GM21576 (cell line): Measurements from ENCODE around the gene VPS16.

Experiments
- ATAC-seq: cut with Tn5 transposase; IDR thresholded peaks from one replicate; pipeline ENCODE4 v1.9.1; 2021; ENCODE audit warnings: mild to moderate bottlenecking, moderate library complexity; ENCODE audit not compliant: unreplicated experiment

The VPS16 gene

DNA sequence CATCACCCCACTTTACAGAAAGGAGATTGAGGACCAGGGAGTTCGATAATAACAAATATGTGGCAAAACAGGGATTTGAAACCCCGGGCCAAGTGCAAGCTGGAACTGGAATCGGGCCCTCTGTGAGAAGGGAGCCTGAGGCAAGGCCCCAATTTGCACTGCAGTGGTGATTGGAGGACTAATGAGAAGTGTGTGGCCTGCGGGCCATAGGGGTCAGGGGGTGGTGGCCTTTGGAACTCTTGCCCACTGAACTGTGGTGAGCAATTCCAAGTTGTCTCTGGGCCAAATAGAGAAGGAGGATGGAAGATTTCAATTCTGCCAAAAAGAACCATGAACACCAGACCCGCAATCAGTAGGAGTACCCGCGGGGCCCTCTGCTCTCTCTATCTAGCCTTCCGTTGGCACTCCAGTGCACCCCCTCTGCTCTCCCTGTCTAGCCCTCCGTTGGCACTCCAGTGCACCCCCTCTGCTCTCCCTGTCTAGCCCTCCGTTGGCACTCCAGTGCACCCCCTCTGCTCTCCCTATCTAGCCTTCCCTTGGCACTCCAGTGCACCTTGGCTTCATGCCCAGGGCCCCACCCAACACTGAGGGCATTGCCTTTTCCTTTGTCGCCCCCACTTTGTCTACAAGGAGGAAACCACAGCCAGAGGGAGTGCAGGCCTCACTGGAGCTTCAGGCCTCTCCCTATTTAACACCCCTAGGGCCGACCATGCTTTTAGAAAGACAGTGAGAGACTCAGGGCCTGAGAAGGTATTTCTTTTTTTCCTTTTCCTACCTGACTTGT lies 26.7 kb downstream of the VPS16 start:
- ATAC-seq: no peak

DNA sequence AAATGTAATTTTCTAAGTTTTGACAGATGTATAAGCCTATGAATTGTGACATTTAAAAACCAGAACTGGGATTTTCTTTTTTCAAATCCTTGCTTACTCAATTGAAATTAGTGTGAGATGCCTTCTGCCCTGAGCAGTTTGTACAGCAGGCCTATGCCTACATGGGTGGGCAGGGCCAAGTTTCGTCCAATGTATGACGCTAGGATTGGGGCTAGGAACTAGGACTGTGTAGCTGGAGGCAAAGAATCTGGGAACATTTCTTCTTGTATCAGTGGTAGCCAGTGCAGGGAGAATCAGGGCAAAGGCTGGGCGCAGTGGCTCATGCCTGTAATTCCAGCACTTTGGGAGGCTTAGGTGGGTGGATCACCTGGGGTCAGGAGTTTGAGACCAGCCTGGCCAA lies 28.8 kb downstream of the VPS16 start:
- ATAC-seq: no peak

DNA sequence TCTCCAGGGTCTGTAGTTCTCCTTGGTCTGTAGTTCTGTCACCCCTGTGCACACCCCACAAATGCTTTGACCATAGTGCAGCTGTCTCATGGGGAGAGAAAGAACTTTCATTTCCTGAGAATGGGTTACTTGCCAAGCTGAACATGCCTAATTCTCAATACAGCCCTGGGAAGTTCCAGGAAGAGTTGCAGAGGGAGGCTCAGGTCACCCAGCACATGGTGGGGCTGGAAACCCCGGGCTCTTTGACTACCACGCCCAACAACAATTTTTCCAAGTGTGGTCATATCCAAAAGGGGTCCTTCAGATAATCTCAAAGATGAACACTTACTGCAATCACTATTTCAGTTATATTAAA lies 30.5 kb downstream of the VPS16 start:
- no peak for ATAC-seq

DNA sequence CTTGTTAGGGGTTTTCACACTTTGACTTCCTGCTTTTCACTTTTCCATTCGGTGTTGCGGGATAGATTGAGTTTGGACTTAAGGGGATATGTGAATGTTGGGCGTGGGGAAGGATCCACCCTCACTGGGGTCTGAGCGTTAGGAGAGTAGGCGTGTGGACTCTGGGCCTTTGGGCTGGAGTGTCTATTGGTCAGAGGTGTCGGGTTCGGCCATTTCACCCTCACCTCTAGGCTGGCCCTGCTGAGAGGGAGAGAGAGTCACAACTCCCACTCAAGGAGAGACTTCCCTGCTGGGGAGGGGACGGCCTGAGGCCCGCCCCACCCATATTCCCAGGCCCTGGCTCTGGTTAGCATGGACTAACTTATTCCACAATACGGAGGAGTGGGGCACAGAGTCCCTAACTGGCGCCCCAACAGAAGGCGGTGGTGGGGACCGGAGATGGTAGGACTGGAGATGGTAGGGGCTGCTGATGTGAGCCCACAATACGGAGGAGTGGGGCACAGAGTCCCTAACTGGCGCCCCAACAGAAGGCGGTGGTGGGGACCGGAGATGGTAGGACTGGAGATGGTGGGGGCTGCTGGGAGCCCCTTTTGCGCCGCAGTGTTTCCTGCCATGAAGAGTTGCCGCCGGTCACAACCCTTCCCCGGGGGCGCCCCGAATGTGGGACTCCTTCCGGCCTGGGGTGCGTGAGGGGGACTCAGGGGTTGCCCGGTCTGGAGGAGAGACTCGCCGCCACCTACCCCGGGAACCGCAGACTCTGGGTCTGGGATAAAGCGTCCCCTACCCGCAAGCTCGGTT lies 31.3 kb downstream of the VPS16 start:
- no peak for ATAC-seq

DNA sequence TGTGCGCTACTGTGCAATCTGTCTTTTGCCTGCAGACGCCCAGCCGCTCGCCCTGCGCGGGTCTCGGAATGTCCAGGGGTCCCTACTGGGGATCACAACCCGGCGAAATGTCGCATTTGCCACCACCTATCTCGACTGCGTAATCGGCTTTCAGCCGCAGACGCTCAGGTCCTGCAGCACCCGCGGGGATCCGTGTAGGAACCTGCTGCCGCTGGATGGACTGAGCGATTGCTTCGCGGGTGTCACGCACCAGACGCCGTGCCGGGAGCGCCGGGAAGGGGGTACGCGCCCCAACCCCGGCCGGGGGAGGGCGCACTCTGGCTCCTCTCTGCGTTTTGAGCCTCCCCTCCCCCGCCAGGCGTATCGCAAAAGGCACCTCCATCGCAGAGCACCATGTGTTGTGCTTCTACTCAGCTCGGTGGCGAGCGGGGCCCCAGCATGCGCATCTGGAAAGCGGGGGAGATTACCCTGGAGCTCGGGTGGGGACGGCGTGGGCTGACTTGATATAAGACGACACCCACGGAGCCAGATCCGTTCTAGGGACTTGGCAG lies 32.0 kb downstream of the VPS16 start:
- no peak for ATAC-seq

DNA sequence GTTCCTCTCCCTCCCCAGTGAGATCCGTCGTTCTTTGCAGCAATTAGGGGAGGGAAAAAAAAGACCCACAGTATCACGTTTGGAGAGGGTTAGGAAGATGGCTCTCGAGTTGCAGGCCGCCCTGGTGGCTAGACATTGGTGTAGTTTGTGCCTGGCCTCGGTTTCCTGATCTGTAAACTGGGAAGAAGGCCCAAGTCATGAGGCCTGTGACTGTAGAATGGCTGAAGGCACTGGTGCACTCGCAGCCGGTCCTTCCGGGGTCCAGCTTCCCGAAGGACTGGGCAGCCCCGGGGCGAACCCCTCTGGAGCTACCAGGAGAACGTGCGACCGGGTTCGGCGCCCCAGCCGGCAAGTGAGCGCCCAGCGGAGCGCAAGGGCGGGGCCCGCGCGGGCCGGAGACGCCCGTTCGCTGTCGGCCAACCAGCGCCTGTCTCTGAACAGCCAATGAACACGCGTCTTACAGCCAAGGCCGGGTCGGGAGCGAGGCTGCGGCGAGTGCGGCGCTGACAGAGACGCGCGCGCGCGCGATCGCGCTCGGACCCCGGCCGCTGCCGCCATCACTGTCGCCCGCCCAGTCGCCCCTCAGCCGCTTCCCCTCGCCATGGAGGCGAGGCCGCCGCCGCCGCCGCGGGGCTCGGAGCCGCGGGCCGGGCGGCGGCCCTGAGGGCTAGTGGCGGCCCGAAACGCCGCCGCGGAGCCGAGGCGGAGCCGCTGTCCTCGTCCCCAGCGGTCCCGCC lies 32.6 kb downstream of the VPS16 start, which contains the start of gene PTPRA:
Gene PTPRA (plus strand): TSS at position 472 of the 737 bp plus-strand sequence. CDS start 90,797 bp downstream, outside the sequence.
- ATAC-seq: peak; percentile 89

DNA sequence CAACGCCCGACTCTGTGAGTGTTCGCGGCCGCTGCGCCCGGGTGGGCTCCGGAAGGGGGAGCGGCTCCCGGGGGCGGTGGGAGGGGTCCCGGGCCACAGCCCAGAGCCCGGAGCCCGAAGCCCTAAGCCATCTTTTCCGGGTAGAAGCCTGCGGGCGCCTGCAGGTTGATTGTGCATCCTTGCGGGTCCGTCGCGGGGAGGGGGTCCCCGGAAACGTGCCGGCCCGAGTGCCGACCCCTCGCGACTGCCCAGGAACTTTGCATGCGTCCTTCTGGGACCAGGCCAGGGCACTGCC lies 33.1 kb downstream of the VPS16 start:
- ATAC-seq: peak; percentile 37

DNA sequence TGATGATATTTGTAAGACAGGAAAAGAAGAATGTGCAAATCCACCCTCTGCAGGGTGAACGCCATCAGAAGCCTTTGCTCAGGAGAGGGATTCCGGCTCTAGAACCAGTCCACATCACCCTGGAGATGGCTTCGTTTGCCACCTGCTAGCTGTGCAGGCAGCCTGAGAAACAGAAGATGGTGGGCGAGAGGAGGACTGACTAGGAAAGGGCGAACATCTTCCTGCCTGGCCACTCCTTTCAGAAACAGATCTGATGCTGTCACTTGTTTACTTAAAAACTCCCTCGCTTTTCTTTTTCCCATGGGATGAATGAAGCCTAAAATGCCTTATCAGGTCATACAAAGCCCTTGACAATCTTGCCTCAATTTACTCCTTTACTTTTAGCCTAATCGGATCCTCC lies 33.9 kb downstream of the VPS16 start:
- no peak for ATAC-seq

DNA sequence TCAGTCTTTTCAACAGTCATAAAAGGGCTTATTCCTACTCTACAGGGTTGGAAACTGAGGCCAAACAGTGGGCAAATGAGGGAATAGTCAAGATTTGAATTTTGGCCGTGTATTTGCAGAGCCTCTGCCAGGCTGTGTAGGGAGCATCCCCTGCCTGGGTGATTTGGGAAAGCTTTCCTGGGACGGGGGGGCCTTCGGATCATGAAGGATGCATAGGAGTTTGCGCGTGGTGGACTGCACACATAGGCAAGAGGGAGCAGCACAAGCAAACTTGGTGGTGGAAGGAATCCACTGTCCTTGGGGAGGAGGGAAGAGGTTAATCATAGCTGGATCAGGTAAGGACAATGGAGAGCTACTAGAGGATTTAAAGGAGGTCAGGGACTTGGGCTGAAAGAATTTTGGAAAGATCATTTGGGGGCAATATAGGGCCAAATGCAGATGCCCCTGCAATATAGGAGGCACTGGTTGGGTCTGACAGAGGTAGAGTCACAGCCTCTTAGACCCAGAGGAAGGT lies 35.2 kb downstream of the VPS16 start:
- ATAC-seq: no peak

DNA sequence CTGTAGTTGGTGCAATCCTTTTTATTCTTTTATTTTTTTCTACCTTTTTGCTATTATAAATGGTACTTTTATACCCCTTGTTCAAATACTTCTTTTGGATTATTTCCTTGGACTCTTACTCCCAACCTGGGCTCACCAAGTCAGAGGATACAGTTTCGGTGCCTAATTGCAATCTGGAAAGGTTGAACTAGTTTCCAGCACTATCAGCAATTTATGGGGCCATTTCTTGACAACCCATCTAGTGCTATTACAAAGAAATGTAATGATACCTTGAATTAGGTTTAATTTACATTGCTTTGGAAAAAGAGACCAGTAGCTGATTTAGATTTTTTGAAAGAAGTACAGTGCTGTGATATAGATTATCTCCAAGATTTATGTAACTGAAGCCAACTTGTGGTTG lies 38.0 kb downstream of the VPS16 start:
- no peak for ATAC-seq

DNA sequence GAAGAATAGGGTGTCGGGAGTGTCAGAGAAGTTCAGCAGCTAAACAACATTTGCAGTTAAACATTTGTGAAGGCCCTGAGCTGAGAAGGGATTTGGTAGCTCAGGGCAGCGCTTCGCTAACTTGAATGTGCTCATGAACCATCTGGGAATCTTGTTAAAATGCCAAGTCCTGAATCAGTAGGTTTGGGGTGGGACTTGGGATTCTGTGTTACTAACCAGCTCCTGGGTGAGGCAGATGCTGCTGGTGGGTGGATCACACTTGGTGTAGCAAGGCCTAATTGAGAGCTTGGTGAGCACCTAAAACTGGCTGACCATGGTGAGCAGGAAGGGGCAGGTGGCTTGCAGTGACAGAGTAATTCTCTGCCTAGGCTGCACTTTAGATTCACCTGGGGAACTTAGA lies 38.6 kb downstream of the VPS16 start:
- no peak for ATAC-seq

DNA sequence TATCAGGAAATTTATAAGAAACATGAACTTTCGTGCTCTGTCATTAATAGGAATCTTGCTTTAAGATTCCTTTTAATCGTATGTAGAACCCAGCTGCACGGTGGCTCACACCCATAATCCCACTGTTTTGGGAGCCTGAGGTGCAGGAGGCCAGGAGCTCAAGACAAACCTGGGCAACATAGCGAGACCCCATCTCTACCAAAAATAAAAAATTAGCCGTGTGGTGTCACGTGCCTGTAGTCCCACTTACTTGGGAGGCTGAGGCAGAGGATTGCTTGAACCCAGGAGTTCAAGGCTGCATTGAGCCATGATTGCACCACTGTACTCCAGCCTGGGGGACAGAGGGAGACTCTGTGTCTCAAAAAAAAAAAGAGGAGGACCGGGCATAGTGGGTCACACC lies 40.1 kb downstream of the VPS16 start:
- no peak for ATAC-seq

DNA sequence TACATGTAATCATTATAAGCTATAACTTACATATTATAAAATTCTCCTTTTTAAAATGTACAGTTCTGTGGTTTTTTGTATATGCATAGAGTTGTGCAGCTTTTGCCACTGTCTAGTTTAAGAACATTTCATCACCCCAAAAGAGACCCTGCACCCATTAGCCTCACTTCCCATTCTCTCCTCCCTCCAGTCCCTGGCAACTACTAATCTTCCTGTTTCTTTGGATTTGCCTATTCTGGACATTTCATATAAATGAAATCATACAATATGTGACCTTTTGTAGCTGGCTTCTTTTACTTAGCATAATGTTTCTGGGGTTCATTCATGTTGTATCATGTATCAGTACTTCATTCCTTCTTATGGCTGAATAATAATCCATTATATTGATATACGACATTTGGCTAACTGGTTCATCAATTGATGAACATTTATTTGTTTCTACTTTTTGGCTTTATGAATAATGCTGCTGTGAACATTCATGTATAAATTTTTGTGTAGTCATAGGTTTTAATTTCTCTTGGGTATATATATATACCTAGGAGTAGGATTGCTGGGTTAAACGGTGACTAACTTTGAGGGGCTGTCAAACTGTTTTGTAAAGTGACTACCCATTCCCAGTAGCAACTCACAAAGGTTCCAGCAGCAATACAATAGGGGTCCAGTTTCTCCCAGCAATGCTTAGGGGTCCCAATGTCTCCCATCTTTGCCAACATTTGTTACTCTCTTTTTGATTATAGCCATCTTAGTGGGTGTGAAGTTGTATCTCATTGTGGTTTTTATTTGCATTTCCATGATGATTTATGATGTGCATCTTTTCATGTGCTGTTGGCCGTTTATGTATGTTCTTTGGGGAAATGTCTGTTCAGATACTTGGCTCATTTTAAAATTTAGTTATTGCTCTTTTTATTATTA lies 43.4 kb downstream of the VPS16 start:
- ATAC-seq: no peak

DNA sequence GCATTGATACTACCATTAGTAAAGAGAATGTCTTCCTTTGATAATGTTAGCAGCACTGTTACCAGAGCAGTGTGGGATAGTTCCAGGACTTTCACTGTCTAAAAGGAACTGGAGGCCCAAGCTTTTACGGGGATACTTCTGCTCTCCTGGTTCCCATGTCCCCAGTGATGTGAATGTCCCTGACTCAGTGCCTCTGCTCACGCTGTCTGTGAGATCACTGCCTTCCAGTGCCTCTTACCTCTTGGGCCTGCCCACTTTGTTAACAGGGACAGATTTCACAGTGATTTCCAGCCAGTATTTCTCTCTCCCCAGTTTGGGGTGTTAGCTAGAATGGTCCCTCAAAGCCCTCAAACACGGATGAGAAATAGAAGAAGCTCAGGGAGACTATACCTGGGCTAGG lies 47.2 kb downstream of the VPS16 start:
- no peak for ATAC-seq

DNA sequence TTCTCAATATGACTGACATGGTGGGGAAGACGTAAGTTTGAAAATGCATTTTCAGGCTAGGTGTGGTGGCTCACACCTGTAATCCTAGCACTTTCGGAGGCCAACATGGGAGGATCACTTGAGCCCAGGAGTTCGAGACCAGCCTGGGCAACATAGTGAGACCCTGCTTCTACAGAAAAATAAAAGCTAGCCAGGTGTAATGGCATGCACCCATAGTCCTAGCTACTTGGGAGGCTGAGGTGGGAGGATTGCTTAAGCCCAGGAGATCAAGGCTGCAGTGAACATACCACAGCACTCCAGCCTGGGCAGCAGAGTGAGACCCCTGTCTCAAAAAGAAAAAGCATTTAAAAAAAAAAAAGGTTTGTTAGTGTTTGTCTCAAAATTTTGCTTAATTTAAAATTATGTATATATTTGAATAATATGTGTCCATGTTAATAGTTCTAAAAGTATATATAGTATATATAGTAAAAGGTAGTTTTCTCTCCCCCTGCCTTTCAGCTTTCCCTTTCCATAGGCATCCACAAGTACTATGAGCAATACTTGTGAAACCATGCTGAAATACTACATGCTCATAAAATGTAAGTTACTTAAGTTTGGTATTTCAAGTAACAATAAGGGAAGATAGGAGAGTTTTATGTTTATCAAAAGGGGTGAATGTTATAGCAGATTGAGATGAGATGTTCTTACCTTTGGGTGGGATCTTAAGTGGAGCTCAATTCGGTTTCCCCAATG lies 47.8 kb downstream of the VPS16 start:
- no peak for ATAC-seq

DNA sequence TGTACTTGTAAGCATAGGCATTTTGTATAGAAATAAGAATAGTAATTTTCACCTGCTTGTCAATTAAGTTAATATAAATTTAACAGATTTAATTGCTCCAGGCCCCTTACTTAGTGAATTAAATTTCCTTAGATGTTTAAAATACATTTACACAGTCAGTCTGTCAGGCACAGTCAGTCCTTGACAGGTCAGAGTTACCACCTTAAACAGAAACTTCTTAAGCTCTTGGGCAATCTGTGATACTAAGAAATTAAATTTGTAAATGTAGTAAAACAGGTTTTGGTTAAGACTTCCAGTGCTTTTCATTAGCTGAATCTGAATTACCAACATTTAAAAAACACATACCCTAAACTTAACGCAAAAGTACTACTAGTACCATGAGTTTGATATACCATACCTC lies 48.7 kb downstream of the VPS16 start:
- no peak for ATAC-seq

DNA sequence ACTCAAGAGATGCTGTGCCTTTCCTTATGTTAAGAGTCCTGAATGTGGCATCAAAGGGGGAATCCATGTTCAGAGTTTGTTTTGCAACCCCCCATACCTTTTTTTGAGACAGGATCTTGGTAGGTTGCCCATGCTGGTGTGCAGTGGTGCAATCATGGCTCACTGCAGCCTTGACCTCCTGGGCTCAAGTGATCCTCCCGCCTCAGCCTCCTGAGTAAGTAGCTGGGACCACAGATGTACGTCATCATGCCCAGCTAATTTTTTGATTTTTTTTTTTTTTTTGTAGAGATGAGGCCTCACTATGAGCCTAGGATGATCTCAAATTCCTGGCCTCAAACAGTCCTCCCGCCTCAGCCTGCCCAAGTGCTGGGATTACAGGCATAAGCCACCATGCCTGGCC lies 49.3 kb downstream of the VPS16 start:
- ATAC-seq: no peak

DNA sequence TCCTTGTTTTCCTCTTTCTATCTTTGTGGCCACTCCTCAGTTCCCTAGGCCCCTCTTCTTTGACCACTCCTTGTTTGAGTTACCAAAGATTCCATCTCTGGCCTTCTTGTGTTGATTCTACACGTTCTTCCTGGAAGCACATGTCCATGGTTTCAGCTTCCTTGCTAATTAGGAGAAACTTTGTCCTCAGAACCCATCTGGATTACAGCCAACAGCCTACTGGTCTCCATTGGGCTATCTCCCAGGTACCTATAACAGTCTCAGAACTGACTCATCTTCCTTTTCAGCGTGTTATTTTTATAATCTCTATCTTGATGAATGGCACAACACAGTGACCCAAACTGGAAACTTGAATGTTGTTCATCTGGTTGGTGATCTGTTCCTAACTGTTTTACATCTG lies 50.2 kb downstream of the VPS16 start:
- no peak for ATAC-seq

DNA sequence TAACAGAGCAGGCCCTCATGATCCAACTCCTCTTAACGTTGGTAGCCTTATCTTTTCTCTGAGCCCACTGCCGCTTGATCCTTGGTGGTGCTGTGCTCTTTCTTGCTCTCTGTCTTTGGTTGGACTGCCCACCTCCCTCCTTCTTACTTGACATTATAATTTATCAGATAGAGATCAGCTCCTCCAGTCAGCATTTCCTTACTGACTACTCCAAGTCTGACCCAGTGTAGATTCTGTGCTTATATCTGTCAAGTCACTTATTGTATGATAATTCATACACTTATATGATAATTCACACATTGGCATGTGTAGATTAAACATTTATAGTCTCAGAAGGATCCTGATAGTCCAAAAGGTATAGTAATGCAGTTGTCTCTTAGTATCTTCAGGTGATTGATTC lies 50.8 kb downstream of the VPS16 start:
- no peak for ATAC-seq

DNA sequence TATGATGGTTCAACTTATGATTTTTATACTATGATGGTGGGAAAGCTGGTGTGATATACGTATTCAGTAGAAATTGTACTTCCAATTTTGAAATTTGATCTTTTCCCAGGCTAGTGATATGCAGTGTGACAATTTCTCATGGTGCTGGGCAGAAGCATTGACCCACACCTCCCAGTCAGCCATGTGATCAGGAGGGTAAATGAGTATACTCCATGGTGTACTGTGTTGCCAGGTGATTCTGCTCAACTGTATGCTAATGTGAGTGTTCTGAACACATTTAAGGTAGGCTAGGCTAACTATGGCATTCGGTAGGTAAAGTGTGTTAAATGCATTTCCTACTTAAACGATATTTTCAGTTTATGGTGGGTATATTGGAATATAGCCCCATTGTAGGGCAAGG lies 51.8 kb downstream of the VPS16 start:
- ATAC-seq: no peak
